ENCODE data around the gene ERRFI1.

DNA sequence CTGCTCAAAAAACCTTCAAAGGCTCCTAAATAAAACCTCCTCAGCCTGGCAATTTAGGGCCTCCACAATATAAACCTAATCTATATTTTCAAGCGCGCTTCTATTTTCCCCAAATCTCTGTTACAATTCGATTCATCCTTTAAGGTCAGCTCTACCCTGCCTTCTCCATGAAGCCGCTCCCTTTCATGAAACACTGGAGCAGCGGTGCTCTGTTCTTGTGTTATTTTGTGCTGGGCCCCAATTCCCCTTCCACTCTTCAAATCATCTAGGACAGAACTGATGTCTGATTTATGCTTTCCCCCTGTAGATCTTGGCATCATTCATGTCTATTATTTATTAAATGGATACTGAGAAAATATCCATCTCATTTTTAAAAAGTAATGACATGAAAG lies 6.9 kb downstream of the ERRFI1 start:
- TF ChIP-seq, protein P1, sequence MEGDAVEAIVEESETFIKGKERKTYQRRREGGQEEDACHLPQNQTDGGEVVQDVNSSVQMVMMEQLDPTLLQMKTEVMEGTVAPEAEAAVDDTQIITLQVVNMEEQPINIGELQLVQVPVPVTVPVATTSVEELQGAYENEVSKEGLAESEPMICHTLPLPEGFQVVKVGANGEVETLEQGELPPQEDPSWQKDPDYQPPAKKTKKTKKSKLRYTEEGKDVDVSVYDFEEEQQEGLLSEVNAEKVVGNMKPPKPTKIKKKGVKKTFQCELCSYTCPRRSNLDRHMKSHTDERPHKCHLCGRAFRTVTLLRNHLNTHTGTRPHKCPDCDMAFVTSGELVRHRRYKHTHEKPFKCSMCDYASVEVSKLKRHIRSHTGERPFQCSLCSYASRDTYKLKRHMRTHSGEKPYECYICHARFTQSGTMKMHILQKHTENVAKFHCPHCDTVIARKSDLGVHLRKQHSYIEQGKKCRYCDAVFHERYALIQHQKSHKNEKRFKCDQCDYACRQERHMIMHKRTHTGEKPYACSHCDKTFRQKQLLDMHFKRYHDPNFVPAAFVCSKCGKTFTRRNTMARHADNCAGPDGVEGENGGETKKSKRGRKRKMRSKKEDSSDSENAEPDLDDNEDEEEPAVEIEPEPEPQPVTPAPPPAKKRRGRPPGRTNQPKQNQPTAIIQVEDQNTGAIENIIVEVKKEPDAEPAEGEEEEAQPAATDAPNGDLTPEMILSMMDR (conservative IDR thresholded peaks at IDR 0.05; ENCODE audit: low read length), result no peak
- TF ChIP-seq EZH2phosphoT487 (IDR thresholded peaks at IDR 0.05; ENCODE audit: borderline replicate concordance, low read depth, low read length), result no peak
